Measurements from ENCODE around the gene RGS6. TPM values are rescaled to one million over a fixed set of nuclear protein-coding genes. Genes with fewer than 3 reads are reported as not detected.

The RGS6 gene
- polyA plus RNA-seq, 3 donors: not detected

DNA sequence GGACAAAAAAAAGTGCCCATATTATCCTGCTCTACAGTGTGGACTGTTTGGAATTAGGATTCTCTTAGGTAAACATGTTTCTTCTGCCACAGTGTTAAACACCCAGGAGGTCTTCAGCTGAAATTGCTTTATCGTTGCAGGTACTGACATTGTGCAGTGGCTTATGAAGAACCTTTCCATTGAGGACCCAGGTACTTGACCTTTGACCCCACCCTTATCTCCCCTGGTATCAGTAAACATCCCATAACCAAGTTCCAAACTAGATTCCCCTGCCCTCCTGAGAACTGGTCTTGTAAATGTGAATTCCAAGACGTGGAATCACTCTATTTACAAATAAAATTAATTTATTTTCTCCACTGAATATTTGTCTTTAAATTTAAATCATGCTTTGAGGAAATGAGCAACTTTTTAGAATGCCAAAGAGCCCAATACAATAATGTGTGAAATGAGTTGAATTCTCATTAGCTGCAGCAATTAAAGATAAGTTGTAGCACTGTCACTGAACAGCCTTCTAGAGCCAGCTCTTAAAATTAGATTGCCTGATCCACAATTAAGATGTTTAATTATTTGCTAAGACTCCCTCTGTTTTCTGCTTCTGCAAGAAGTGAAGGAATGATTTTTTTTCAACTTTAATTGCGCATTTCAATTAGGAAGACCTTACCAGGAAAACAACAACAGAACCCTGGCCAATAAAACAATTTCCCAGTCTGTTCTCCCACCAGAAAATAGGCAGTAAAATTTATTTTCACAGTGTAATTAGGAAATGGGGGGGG lies 522.3 kb downstream of the RGS6 start:
- Mint-ChIP-seq H3K4me3 (no peak overlapping the region), H3K27ac (no peak overlapping the region), H3K27me3 (ENCODE audit: low read depth in 3 of 3) (peaks cover 18 to 25% (median 23%) of the 10 kb centered on the region in 3 donors), H3K9me3 (no peaks in the 10 kb centered on the region), H3K36me3 (no peaks in the 10 kb centered on the region), H3K4me1 (peaks cover 11% of the 10 kb centered on the region)
- Histone ChIP-seq H3K9ac (ENCODE audit: insufficient read depth, low read length, poor library complexity, severe bottlenecking) (no peak overlapping the region), H3K4me1 (ENCODE audit: control insufficient read depth in 1 of 2, insufficient read depth in 2 of 2, low read length in 2 of 2) (no peaks in the 10 kb centered on the region), H3K79me2 (ENCODE audit: insufficient read depth, low read length) (no peaks in the 10 kb centered on the region), H3K36me3 (replicated peaks in 1 of 2; ENCODE audit: control insufficient read depth in 1 of 2, insufficient read depth in 2 of 2, low read length in 2 of 2) (no peaks in the 10 kb centered on the region), H3K9me3 (replicated peaks in 1 of 2; ENCODE audit: control insufficient read depth in 1 of 2, insufficient read depth in 1 of 2, low read length in 2 of 2) (no peaks in the 10 kb centered on the region), H3K4me3 (replicated peaks in 1 of 3; ENCODE audit: low read depth in 2 of 3, low read length in 3 of 3) (no peak overlapping the region), H3K27me3 (ENCODE audit: control insufficient read depth in 2 of 2, insufficient read depth in 2 of 2, low read length in 2 of 2) (peaks cover 0 to 16% of the 10 kb centered on the region in 2 donors), H2AFZ (ENCODE audit: insufficient read depth, low read depth, low read length, poor library complexity, severe bottlenecking) (no peak overlapping the region), H3K27ac (ENCODE audit: low read depth in 1 of 2, low read length in 2 of 2) (no peak overlapping the region), H4K20me1 (ENCODE audit: insufficient read depth, low read length) (no peaks in the 10 kb centered on the region), H3K4me2 (replicated peaks; ENCODE audit: extremely low read depth, low read length, poor library complexity, severe bottlenecking) (no peak overlapping the region)
- DNase-seq: no peak
- TF ChIP-seq, protein P1, sequence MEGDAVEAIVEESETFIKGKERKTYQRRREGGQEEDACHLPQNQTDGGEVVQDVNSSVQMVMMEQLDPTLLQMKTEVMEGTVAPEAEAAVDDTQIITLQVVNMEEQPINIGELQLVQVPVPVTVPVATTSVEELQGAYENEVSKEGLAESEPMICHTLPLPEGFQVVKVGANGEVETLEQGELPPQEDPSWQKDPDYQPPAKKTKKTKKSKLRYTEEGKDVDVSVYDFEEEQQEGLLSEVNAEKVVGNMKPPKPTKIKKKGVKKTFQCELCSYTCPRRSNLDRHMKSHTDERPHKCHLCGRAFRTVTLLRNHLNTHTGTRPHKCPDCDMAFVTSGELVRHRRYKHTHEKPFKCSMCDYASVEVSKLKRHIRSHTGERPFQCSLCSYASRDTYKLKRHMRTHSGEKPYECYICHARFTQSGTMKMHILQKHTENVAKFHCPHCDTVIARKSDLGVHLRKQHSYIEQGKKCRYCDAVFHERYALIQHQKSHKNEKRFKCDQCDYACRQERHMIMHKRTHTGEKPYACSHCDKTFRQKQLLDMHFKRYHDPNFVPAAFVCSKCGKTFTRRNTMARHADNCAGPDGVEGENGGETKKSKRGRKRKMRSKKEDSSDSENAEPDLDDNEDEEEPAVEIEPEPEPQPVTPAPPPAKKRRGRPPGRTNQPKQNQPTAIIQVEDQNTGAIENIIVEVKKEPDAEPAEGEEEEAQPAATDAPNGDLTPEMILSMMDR (IDR thresholded peaks at IDR 0.05): no peak
- intact Hi-C loops (cut with micrococcal nuclease): no loop called here
- WGBS (ENCODE audit: insufficient coverage): 100% methylated on average over 1 of the region's 3 CpGs

DNA sequence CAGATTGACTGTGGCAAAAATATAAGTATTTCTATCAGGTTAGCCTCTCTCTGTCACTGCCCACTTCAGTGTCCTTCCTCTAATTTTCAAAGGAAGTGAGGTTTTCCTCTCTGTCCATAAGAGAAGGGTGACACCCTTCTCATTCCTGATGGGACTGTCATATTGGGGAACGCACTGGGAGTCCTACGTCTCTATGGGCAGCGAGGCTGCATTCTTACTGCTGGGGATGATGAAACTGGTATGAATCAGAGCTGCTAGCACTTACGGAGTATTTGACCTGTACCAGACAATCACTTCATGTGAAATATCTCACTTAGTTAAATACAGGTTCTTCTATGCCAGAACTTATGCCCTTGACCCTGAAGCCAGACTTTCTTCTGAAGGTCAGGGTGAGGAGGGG lies 525.4 kb downstream of the RGS6 start:
- TF ChIP-seq, protein P1 (IDR thresholded peaks at IDR 0.05): no peak
- Mint-ChIP-seq H3K27ac (no peak overlapping the region), H3K27me3 (ENCODE audit: low read depth in 3 of 3) (peaks cover 4 to 11% (median 5%) of the 10 kb centered on the region in 3 donors), H3K4me1 (no peaks in the 10 kb centered on the region), H3K36me3 (no peaks in the 10 kb centered on the region), H3K9me3 (no peaks in the 10 kb centered on the region), H3K4me3 (no peak overlapping the region)
- DNase-seq: no peak
- H3K4me2 ChIP-seq (replicated peaks; ENCODE audit: extremely low read depth, low read length, poor library complexity, severe bottlenecking): no peak overlapping the region
- WGBS (ENCODE audit: insufficient coverage): no CpG with 5 or more reads among the region's 4 CpGs
- H3K79me2 ChIP-seq (ENCODE audit: insufficient read depth, low read length): no peaks in the 10 kb centered on the region
- H3K4me3 ChIP-seq (replicated peaks in 1 of 3; ENCODE audit: low read depth in 2 of 3, low read length in 3 of 3): no peak overlapping the region
- H3K9ac ChIP-seq (ENCODE audit: insufficient read depth, low read length, poor library complexity, severe bottlenecking): no peak overlapping the region
- no peak overlapping the region for H2AFZ ChIP-seq (ENCODE audit: insufficient read depth, low read depth, low read length, poor library complexity, severe bottlenecking)
- intact Hi-C loops (cut with micrococcal nuclease): no loop called here
- no peaks in the 10 kb centered on the region for H3K4me1 ChIP-seq (ENCODE audit: control insufficient read depth in 1 of 2, insufficient read depth in 2 of 2, low read length in 2 of 2)
- no peak overlapping the region for H3K27ac ChIP-seq (ENCODE audit: low read depth in 1 of 2, low read length in 2 of 2)
- H3K9me3 ChIP-seq (replicated peaks in 1 of 2; ENCODE audit: control insufficient read depth in 1 of 2, insufficient read depth in 1 of 2, low read length in 2 of 2): no peaks in the 10 kb centered on the region
- H3K36me3 ChIP-seq (replicated peaks in 1 of 2; ENCODE audit: control insufficient read depth in 1 of 2, insufficient read depth in 2 of 2, low read length in 2 of 2): no peaks in the 10 kb centered on the region
- H3K27me3 ChIP-seq (ENCODE audit: control insufficient read depth in 2 of 2, insufficient read depth in 2 of 2, low read length in 2 of 2): no peaks in the 10 kb centered on the region
- no peaks in the 10 kb centered on the region for H4K20me1 ChIP-seq (ENCODE audit: insufficient read depth, low read length)
